Measurements from ENCODE around the gene FLRT1.

- TF ChIP-seq SMC3 (IDR thresholded peaks at IDR 0.05) (no peak), ZSCAN20 (CRISPR knock-in tag; IDR thresholded peaks at IDR 0.05) (no peak), CTCF (IDR thresholded peaks at IDR 0.05) (no peak), RCOR1 (IDR thresholded peaks at IDR 0.05; ENCODE audit: low read depth, low read length) (no peak)
Measured at GRCh38 chr11:64067230-64067993, 31.7 kb downstream of the FLRT1 start.

All from A549 (cell line).